Gastrocnemius medialis (tissue), 4 donors: ENCODE measurements around the gene TMC3.

Experiments
- CTCF ChIP-seq, 5 experiments: fragments of 450-650 bp in 3 of 5; fragments of 200-600 bp in 2 of 5; sonication (generic) in 2 of 5; IDR thresholded peaks in 4 of 5; conservative IDR thresholded peaks in 1 of 5; 1 replicate in 4 of 5; 2 replicates in 1 of 5; pipeline ENCODE4 v1.5.1; 2016 to 2019; ENCODE audit warnings: antibody characterized with exemption in 5 of 5, mild to moderate bottlenecking in 3 of 5, moderate library complexity in 3 of 5
- POLR2A ChIP-seq, 2 donors: fragments of 450-650 bp; IDR thresholded peaks; one replicate each; pipeline ENCODE4 v1.6.1; 2017; ENCODE audit warnings: antibody characterized with exemption in 2 of 2, mild to moderate bottlenecking in 2 of 2, moderate library complexity in 2 of 2

DNA sequence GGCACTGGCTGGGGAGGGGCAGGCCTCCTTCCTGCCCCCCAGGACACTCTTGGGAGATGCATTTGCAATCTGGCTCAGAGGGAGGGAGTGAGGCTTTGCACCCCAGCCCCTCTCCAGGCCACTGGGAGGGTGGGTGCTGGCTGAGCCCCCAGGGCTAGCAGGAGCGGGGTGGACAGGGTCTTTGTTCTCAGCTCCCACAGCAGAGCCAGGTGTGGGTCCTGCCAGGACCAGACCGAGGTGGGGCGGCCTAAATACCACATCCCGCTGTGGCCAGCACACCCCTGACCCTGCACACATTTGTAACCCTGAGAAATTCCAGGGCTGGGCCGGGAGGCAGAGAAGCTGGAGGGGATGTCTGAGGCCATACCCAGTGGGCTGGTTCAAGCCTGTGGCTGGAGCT is 91.1 kb downstream of the TMC3 start:
- TF ChIP-seq CTCF (IDR thresholded peaks at IDR 0.05 in 4 of 5, conservative IDR thresholded peaks at IDR 0.05 in 1 of 5) (no peak), POLR2A (IDR thresholded peaks at IDR 0.05) (no peak)
